Forelimb muscle (tissue), 1 donor: ENCODE data around the gene SEMA3E. TPM values are rescaled to one million over a fixed set of nuclear protein-coding genes. Genes with fewer than 3 reads are reported as not detected.
"Not testable (repeated sequence)": the region's sequence is repeated elsewhere in the genome, so short reads cannot be mapped to it uniquely, and the experiment has no call there.

ENCODE experiments used
- DNase-seq: peaks from one replicate; pipeline ENCODE4 v3.0.0-alpha.2; 2013; ENCODE audit warnings: low read depth
- polyA plus RNA-seq: library from polyadenylated mRNA; unstranded; fragments of 120-200 nt; gene quantifications from one replicate; pipeline ENCODE4 v1.2.1, GENCODE V29; 2013; ENCODE audit not compliant: insufficient read length

The SEMA3E gene
- polyA plus RNA-seq, 1 donor, result 1.6 TPM

DNA sequence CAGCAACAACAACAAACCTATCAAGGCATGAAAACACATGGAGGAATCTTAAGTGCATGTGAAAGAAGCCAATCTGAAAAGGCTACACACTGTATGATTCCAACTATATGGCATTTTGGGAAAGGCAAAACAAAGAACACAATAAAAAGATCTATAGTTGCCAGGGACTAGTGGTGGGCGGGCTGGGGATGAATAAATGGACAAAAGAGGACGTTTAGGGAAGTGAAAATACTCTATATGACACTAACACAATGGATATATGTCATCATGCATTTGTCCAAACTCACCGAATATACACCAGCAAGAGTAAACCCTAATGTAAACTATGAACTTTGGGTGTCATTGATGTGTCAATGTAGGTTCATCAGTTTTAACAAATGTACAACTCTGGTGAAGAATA lies 89.1 kb downstream of the SEMA3E start:
- no peak for DNase-seq

DNA sequence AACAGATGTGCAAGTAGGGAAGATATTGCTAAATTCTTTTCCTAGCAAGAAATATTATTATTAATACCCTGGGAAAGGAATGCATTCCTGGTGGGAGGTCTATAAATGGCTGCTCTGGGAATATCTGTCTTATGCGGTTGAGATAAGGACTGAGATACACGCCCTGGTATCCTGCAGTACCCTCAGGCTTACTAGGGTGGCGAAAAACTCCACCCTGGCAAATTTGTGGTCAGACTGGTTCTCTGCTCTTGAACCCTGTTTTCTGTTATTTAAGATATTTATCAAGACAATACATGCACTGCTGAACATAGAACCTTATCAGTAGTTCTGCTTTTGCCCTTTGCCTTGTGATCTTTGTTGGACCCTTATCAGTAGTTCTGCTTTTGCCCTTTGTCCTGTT lies 96.4 kb downstream of the SEMA3E start:
- not testable (repeated sequence) for DNase-seq

DNA sequence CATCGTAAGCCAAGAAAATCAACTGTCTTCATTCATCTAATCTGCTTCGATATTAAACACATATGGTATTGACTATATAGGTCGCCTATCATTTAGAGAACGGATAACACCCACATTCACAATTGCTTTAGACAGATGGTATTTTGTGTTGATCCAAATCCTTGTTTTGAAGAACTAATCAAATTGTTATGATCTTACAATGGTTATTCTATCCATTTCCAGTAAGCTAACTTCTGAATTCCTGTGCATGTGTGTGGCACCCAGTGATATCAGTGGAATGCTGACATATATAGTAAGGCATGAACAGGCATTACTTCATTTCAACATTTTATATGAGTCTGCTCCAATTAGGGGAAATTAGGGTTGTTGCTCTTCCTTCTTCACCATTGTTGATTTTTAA lies 98.8 kb downstream of the SEMA3E start:
- DNase-seq, result no peak

DNA sequence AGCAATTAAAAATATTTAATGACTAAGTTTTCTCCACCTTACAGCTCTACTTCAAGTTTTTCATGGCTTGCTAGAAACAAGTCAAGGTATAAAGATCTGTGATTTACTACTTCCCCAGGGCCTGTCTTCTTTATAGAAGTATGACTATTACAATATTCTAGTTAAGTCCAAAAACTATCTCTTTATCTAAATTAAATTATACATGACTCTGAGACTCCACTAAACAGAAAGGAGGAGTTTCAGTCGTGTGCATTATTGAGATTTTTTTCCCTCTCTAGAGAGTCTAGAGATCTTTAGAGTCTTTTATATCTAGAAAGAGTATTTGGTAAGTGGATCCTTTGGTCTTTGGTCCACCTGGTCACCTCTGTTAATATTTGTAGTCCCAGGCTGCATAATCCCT lies 100.7 kb downstream of the SEMA3E start:
- DNase-seq, result no peak

DNA sequence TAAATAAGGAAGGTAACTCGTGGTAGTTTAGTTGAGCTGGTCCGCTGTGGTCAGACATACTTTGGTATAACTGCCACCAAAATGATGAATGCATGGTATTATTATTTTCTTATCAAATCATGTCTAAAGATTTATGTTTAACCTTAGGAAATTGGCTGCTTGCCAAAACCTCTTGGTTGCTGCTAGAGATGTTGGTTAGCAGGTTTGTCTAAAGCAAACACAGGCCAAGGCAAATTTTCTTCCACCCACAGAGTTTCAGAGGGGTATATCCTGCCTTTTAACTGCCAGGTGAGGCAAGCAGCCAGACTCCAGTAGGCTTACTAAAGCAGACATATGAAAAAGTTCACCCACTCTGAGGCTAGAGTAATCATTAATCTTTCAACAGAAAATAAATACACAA lies 101.4 kb downstream of the SEMA3E start:
- no peak for DNase-seq

DNA sequence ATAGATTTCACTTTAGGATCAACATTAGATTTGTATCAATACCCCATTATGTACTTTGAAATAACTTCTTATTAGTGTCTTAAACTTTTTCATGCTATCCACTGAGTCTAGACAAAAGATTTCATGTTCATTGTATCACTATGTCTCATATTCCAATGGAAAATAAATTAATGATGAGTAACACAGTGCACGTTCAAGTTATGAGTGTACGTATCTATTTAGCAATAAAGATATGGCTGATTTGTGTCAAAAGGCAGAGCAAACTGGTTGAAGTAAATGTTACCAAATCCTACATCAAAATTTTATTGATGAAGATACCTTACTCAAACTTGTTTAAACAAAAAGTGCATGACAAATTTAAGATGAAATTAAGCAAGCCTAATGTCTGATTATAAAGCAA lies 102.4 kb downstream of the SEMA3E start:
- no peak for DNase-seq

DNA sequence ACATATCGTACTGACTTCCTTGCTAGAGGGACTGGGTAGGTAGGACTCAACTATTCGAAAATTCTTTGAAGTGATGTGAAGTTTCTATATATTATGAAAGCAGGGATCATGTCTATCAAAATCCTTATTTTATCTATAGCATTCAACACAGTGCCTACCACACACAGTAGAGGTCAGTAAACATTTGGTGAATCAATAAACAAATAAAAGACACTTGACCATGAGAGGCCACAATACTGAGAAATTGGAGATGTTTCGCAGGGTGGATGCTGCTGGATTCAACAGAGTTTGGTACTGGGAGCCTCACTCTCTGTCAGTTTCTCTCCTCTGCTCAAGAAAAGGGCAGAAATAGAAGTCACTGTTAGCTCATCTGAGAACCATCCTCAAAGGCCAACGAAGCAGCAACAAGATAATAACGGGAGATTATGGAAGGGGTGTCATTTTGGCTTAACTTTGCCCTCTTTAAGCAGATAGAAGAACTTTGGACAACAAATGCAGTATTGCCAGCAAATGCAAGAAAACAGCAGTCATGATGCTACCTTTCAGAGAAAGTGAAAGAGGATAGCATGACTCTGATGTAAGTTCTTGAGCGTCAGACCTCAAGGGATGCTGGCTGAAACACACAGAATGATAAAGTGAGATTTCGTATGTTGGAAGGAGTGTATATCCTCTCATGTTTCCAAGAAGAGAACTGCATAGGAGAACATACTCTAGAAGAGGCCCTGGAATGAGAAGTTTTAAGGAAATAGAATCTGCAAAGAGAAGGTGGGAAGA lies 107.6 kb downstream of the SEMA3E start:
- no peak for DNase-seq

DNA sequence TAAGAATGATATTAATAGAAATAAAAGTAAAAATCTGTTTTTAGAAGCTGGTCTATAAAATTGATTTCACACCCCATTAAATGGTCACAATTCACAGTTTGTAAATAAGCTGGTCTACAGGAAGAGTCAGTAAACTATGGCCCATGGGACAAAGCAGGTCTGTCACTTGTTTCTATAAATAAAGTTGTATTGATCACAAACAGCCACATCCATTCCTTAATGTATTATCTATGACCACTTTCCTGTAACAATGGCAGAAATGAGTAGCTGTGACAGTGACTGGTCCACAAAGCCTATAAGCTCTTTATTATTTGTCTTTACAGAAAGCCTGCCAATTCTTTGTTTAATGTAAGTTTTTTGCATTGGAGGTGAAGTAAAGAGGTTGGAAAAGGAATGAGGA lies 114.5 kb downstream of the SEMA3E start:
- no peak for DNase-seq

DNA sequence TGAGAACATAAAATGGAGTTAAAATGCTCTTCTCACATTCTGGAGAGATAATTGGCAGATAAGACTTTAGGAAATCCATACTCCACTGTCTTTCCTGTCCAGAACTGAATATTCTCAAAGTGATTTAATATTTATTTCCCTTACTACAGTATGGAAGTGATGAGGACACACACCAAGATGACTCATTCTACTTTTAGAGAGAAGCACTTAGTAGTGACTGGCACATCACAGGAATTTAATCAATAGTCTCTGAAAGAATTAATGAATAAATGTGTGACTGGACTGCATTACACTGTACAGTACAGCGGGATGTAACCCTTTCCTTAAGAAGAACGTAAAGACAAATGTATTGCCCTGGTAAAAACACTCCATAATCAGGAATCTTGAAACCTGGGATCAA lies 116.7 kb downstream of the SEMA3E start:
- no peak for DNase-seq

DNA sequence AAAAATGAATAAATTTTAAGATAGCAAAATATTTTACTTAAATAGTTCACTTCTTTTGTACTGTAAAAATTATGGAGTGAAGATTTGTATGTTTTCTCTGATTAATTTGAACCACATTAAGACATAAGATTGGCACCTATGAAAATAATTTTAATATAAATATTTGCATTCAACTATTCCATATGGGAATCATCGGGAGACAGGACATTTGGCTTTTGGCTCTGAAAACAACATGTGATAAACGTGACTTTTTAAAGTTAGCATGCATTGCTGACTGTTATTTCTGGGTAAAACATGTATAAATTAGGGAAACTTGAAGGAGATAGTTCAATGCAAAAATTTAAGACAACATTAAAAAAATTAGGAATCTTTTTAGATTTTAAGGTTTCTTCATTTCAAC lies 117.2 kb downstream of the SEMA3E start:
- no peak for DNase-seq

DNA sequence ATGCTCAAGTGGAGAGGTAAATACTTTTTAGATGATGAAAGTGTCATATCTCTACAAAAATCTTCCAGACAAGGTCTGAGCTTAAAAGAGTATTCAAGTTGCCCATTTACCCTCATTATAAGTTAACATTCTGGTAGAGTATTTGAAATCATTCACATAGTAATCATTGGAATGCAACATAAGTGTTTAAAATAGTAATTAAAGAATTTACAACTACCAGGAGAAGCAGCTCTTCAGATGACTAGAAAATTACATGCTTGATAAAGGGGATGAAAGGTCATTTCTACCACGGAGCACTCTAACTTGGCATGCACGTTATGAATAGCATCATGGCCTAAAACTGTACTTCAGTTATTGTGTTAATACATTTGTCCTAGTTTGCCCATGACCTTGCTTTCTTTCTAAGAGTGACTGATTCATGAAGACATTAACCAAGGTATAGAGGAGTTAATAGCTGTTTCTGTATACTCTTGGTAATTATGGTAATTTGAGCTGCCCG lies 120.0 kb downstream of the SEMA3E start:
- no peak for DNase-seq

DNA sequence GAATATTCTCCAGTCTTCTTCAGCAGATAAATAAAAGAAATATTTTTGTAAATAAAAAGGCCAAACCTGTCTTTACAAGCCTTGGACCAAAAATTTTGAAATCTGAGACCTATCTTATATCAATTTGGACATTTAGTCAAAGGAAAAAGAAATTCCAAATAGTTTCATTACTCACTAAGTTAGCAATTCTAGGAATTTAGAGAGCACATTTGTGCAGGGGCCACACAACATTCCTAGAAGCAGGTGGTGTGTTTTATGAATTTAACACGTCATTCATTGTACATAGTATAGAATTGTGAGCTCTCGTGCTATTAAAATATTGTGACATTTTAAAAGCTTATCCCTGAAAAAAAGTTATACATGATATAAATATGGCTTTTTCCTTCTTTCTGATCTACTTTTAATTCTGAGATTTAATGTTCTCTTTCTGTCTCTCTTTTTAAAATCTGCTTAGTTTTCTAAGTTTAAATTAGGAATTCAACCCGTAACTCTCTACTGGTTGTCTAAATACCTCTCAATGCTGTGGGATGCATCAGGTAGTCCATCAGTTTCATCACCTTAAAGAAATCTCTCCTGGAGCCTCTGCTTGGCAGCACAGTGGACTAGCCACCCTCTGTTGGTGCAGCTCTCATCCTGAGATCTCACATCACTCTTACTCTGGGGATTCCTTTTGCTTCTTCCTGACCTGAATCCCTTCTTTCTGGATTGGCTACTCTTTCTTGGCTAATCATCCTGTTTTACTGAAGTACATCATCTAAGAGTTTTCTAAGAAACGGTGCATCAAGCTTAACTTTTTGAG lies 124.5 kb downstream of the SEMA3E start:
- DNase-seq, result no peak

DNA sequence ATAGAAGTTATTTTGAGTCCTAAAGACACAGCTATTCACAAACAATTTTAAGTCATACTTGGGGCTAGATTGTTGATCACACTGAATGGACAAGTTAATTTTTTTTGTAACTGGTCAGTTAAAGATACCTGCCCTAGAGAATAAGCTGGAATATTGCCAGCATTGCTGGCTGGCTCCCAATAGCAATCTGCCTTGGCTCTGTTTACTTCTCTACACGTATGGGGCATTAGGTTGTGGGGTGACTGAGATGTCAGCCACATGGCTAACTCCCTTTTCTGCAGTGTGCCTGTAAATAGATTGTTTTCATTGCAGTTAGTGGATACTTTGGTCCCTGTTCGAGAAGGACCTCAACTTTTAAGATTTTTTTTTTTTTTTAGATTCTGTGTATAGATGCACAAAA lies 128.2 kb downstream of the SEMA3E start:
- no peak for DNase-seq

DNA sequence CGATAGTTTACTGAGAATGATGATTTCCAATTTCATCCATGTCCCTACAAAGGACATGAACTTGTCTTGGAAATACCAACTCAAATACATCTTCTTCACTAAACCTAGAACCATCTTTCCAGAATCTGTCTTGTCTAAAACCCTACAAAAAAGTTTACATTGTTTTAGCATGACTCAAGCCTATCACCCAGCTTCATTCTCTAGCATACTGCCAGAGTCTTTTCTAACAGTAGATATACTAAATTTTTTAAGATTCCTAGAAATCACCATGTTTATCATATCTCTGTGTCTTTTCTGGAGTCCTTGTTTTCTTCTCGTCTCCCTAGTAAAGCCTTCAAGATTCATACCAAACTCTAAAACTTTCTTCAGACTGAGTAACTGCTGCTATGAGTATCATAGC lies 129.7 kb downstream of the SEMA3E start:
- DNase-seq, result no peak

DNA sequence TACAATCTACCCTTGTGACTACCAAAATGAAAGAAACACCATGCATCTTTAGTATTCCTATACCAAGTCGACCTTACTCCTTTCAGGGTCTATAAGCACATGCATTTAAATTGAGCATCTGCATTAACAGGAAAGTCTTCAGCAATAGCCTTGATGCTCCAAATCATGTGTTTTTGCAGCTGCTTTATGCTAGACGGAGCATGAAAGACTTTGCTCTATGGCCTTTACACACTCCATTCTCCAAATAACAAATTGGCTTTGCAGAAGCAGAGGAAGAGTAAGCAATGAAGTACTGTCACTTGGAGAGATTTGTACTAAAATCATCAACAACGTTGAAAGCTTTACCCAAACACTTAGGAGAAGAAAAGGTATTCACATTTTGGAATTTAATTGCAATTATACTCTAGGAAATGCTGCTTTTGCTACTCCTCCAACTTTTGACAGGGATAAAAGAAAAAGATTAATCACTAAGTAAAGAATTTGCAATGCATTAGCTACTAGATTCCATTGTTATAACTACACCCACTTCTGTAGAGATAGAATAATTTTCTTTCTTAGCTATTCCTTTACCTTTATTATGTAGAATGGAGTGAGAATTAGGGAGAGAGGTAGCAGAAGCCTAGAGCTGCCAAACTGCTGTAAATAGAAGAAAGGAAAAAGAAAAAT lies 131.8 kb downstream of the SEMA3E start:
- DNase-seq, result no peak

DNA sequence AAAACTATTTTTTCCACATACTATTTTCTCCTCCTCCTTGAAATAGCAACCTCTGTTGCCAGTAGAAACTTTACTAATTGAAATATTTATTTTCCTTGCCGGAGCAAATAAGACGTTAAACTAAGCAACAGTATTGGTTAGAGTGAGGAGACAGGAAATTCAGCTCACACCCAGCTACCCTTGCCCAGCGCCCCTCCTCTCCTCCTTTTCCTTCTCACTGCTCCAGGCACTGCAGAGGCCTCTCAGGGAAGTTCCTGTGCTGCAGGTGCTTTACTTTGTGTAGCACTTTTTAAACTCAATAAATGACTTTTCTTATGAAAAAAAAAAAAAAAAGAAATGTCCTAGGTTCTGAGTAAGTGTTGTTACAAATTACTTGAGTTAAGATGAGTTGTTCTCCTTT lies 134.0 kb downstream of the SEMA3E start:
- no peak for DNase-seq

DNA sequence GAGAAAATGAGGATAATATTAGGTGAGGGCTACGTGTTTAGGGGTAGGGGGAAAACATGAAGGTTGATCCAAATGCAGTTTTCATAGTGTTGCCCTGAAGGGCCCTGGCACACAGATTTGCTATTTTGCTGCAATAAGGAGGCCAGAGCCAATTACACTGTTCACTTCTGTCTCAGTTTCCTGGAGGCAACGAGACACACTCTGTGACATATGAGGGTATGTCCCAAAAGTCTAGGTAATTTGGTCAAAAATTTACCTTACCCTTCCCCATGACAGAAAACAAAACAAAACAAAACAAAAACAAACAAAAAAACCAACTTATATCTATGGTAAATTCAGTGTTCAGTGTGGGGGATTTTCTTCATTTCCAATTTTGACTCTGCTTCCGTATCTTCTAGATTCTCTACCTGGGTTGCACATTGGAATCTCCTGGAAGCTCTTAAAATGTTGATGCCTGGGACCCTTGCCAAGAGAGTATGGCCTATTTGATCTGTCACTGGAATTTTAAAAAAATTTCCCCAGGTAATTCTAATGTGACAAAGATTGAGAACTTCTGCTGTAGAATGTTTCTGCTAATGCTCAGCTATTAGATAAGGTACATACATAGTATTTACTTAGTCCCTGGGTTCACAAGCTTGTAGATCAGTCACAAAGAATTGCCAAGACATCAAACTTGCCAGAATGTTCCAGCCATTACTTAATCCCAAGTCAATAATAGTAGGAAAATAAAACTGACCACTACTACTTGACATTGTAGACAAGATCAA lies 139.5 kb downstream of the SEMA3E start:
- no peak for DNase-seq

DNA sequence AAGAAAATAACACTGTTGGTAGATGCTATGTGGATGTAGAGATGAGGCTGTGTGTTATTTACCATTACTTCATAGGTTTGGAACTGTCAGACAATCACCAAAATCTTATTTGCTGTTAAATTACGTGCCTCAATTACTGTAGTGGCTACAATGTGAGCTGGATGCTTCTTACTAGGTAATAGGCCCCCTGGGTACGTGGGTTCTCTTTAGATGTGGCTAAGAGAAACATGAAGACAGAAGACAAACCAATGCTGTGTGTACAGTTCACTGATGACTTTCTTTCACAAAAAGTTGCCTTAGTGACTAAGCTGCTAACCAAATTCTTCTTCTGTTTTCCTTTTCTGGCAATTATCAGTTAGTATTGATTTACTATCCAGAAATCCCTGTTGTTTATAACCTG lies 144.6 kb downstream of the SEMA3E start:
- no peak for DNase-seq

DNA sequence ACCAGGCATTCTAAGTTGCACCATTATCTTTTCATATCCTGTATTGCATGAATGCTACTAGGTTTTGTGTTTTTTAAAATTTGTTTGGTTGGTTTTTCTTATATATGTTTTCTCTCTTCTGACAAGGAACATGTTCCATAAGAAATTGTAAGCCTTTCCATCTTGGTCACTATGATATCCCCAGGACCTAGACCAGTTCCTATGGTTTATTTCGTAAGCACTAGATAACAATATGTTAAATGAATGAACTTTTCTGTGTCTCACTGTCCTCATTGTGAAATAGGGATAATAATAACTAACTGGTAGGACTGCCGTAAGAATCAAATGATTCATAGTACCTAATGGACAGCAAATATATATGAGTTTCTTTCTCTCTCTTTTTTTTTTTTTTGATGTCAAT lies 146.3 kb downstream of the SEMA3E start:
- no peak for DNase-seq

DNA sequence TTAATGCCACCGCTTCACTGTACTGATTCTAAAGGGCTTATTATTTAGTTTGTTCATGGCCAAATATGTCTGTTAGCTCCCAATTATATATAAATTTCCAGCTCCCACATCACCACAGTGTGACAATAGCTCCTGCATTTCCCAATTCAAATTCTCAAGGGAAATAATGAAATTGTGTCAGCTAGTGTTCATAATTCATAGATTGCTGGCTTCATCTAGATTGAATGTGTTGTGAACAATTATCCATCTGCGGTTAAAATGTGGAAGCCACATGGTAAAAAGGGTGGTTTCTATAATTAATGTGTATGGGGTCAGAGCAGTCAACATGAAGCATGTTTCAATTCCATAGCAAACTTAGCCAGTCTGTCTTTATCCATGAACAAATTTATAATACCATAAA lies 154.3 kb downstream of the SEMA3E start:
- DNase-seq, result no peak

DNA sequence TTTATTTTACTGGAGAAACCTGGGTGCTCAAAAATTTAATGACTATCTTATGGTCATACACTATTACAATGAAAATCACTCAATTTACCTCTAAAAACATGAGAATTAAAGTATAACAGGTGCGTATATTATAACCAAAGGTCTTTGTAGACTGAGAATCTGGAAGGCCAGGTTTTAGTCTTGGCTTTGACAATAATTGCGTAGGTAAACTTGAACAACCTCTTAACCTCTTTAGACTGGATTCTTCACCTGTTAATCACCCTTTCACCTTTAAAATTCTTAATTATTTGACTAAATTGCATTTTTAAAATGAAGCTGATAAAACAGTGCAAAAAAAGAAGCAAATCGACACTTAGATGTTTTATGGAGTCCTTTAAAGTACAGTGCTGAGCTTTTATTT lies 156.1 kb downstream of the SEMA3E start:
- no peak for DNase-seq

DNA sequence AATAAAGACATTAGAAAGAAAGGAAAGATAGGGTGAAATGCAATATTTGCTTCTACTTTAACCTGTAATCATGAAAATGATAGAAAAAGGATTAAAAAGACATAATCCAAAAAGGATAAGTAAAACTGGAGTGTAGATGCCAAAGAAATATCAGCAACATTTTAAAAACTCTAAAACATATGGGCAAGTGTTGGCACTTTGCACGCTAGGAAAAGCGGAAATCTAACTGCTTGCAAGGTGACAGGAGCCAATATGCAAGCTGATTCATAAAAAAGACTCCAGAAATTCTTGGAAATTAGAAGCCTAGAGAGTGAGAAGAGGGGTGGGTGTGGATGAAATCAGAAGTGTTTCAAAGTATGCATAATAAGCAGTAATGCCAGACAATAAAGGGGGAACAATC lies 161.1 kb downstream of the SEMA3E start:
- DNase-seq, result no peak
